NK-92 (cell line): Measurements from ENCODE around the gene ZNF189.

ENCODE experiments used
- DNase-seq: peaks from one replicate; lab custom pipeline; 2025; ENCODE audit not compliant: unreplicated experiment; lab: John Stamatoyannopoulos, UW

The ZNF189 gene

GRCh38 chr9:101448680-101449070, 50.0 kb downstream of the ZNF189 start:
- no peak for DNase-seq

DNA sequence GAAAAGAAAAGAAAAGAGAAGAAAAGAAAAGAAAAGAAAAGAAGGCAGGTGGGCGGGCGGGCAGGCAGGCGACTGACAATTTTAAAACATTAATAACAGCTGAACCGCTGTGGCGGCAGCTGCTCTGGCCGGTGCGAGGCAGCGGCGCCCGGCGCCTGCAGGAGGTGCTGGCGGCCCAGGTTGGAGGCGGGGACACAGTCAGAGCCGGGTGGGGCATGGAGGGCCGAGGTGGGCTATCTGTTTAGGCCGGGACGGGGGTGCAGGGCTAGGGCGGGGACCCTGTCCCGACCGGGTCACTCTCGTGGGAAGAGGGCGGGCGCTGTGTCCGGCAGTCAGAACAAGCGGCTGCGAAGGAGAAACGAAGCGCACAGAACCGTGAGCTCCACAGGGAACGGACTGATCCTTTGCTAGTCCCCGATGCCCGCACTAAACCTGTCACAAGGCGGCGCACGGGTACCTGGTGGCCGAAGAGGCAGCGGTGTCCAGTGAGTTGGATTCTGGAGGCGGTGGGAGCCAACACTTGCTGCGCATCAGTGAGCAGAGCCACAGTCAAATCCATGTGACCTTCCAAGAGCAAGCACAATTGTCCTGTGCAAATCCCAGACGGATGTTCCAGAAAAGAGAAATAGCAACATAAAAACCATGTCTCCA, 50.5 kb downstream of the ZNF189 start:
- no peak for DNase-seq

GRCh38 chr9:101450931-101451330, 52.3 kb downstream of the ZNF189 start:
- DNase-seq, result no peak

GRCh38 chr9:101451498-101451897, 52.8 kb downstream of the ZNF189 start:
- DNase-seq, result no peak

GRCh38 chr9:101453776-101454570, 55.3 kb downstream of the ZNF189 start:
- no peak for DNase-seq

DNA sequence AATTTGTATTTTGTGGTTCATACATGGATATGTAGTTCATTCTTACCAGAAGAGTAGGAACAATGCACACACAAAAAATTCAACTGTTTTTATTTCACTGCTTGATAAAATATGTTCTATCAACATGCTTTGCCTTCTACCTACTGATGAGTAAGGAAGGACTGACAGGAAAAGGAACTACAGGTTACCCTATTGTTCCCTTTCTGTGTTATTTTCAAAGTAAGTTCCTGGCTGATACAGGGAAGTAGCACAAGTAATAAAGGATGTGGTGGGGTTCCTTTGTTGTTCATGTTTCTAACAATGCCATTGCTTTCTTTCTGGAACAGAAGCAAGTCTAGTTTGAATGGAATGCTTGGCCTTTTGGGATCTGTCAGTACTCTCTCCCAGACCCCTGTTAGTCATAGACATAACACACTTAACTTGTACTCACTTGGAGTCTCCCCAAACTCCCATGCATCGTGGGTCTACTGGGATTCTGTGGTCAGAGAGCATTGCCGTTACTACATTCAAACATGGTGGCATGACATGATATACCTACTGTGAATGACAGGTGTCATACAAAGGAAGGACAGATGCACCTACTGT, 57.1 kb downstream of the ZNF189 start:
- DNase-seq, result no peak

DNA sequence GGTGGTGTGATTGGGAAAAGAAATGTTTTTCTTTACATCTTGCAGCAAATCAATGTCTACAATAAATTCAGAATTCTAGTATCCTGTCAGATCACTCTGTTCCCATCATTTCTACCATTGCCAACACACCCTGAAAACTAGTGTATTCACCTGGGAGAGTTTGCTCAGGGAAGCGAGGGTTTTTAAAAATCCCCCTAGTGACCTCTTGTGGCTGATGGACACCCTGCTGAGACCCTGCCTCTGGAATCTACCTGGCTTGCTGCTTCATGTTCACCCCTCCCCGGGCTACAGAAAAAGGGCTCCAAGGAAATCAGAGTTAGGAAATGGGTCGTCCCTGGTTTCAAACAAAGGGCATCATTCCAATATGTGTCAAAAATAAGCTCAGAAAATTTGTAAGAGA, 58.4 kb downstream of the ZNF189 start:
- DNase-seq, result no peak

- no peak for DNase-seq
Observed at GRCh38 chr9:101458963-101459631, 60.4 kb downstream of the ZNF189 start.
